Measurements from ENCODE around the gene SPATC1L. TPM values are rescaled to one million over a fixed set of nuclear protein-coding genes. Genes with fewer than 3 reads are reported as not detected.

SPATC1L gene
- total RNA-seq, 1 donor from 2014 or later = 0.40 TPM

GRCh38 chr21:46111857-46112724 is 72.2 kb downstream of the SPATC1L start:
- ATAC-seq (peak; percentile 4), DNase-seq (ENCODE audit: low spot score) (peak; percentile 47)

GRCh38 chr21:46111193-46111571 is 73.1 kb downstream of the SPATC1L start:
- DNase-seq (ENCODE audit: low spot score) = peak; percentile 38
- ATAC-seq = no peak

Other genes starting within 250 kb of the SPATC1L start
- 48.0 TPM for gene COL6A1, start 202.7 kb downstream of the SPATC1L start, total RNA-seq
- 34.9 TPM for gene COL6A2, start 86.3 kb downstream of the SPATC1L start, total RNA-seq
- gene FTCD, start 28.9 kb downstream of the SPATC1L start, total RNA-seq = 668 TPM
- 67.9 TPM for gene LSS, start 44.3 kb upstream of the SPATC1L start, total RNA-seq
- gene MCM3AP, start 101.2 kb upstream of the SPATC1L start, total RNA-seq = 46.9 TPM
- gene YBEY, start 101.9 kb upstream of the SPATC1L start, total RNA-seq = 6.0 TPM
- 2.1 TPM for gene C21orf58, start 139.4 kb upstream of the SPATC1L start, total RNA-seq
- gene PCNT, start 139.7 kb upstream of the SPATC1L start, total RNA-seq = 13.2 TPM